ENCODE results near the gene C2CD2. TPM values are rescaled to one million over a fixed set of nuclear protein-coding genes. Genes with fewer than 3 reads are reported as not detected.

The C2CD2 gene
- total and polyA plus RNA-seq, 2 of the 8 experiments (the other 6 are each of a cell fraction or from before 2014, with no cell fraction given) = 10.4 to 13.0 TPM

- TF ChIP-seq GABPA (IDR thresholded peaks at IDR 0.05; ENCODE audit: borderline replicate concordance, insufficient read depth, low read length) (peak; percentile 67; the same call in 1 of the 2 replicates), YY1 (IDR thresholded peaks at IDR 0.05; ENCODE audit: low read depth, low read length) (no peak), RNF2 (IDR thresholded peaks at IDR 0.05; ENCODE audit: borderline replicate concordance, low read depth, low read length, missing control alignments, poor library complexity, severe bottlenecking) (no peak), TEAD4 (IDR thresholded peaks at IDR 0.05; ENCODE audit: low read depth, low read length) (0 out of 2 replicates have a peak, but pooled peaks have one; percentile 16), GTF2F1 (IDR thresholded peaks at IDR 0.05; ENCODE audit: borderline replicate concordance, low read depth, low read length) (no peak), EGR1 (IDR thresholded peaks at IDR 0.05; ENCODE audit: borderline replicate concordance, low read depth, low read length) (no peak), BCL11A (IDR thresholded peaks at IDR 0.05; ENCODE audit: low read depth in 2 of 2, low read length in 2 of 2) (no peak), CBX8 (IDR thresholded peaks at IDR 0.05; ENCODE audit: borderline replicate concordance, low read depth, low read length) (no peak), TBP (IDR thresholded peaks at IDR 0.05; ENCODE audit: low read depth, low read length) (no peak), SAP30 (IDR thresholded peaks at IDR 0.05; ENCODE audit: insufficient read depth, insufficient replicate concordance, low read length) (no peak), CREB1 (IDR thresholded peaks at IDR 0.05) (peak; percentile 15; the same call in 1 of the 2 replicates), SIN3A (conservative IDR thresholded peaks at IDR 0.05 in 1 of 2, IDR thresholded peaks at IDR 0.05 in 1 of 2; ENCODE audit: low read depth in 1 of 2, low read length in 2 of 2) (peak in 1 of 2 experiments; percentile 52; a peak in 1 of 4 replicates), BRCA1 (IDR thresholded peaks at IDR 0.05; ENCODE audit: low read depth, low read length) (no peak), KDM5A (IDR thresholded peaks at IDR 0.05; ENCODE audit: low read length) (no peak), RBBP5 (IDR thresholded peaks at IDR 0.05; ENCODE audit: borderline replicate concordance, low read depth, low read length) (no peak), FOSL1 (IDR thresholded peaks at IDR 0.05; ENCODE audit: insufficient read depth, low read depth, low read length) (no peak)
Measured at GRCh38 chr21:41879190-41879998, 74.4 kb downstream of the C2CD2 start, which contains the start of gene PRDM15 (continued).
